GM12878 (cell line): ENCODE results near the gene TFAP2E. TPM values are rescaled to one million over a fixed set of nuclear protein-coding genes. Genes with fewer than 3 reads are reported as not detected.

Source experiments
- ATAC-seq: fragments of 200-7000 bp; cut with Tn5 transposase; 3 replicates; pipeline ENCODE4 v1.9.1; 2020; ENCODE audit warnings: mild to moderate bottlenecking, moderate library complexity
- BruUV-seq: library from RNA; stranded (reverse); fragments of 400-500 nt; replicated peaks from 2 replicates; lab custom pipeline; 2021; lab: Mats Ljungman, UMichigan
- CTCF ChIA-PET: fragments of 300-600 bp; sonication (Branson Sonifier 250); formaldehyde crosslinking; extraction: SDS; loops from one replicate; lab custom pipeline; 2021; ENCODE audit warnings: inconsistent platforms; lab: Yijun Ruan, JAX
- POLR2A ChIA-PET: fragments of 350-600 bp; formaldehyde crosslinking; extraction: SDS; loops from one replicate; lab custom pipeline; 2021; ENCODE audit warnings: inconsistent platforms; lab: Charles Lee
- RAD21 ChIA-PET: fragments of 300-600 bp; sonication (Branson Sonifier 250); formaldehyde crosslinking; loops from one replicate; lab custom pipeline; 2023; ENCODE audit warnings: antibody characterized with exemption; ENCODE audit not compliant: unreplicated experiment; lab: Charles Lee
- SMC1A ChIA-PET: fragments of 300-600 bp; sonication (Branson Sonifier 250); formaldehyde crosslinking; loops from one replicate; lab custom pipeline; 2023; ENCODE audit not compliant: unreplicated experiment, uncharacterized antibody; lab: Charles Lee
- DNase-seq: peaks from one replicate; pipeline ENCODE4 v3.0.0-alpha.2; 2011; ENCODE audit warnings: low read depth, low spot score
- FAIRE-seq: peaks from 3 replicates; lab custom pipeline; 2011; peaks lifted over from hg19 to GRCh38; lab: Jason Lieb, UNC
- H2AFZ ChIP-seq: 2 replicates; pipeline ENCODE4 v1.6.0; 2011; ENCODE audit warnings: low read depth, low read length, control low read depth; ENCODE audit not compliant: control insufficient read depth
- H3K27ac ChIP-seq: 2 replicates; pipeline ENCODE4 v1.5.1; 2011; ENCODE audit warnings: control low read depth; ENCODE audit not compliant: control insufficient read depth, insufficient read depth
- H3K27me3 ChIP-seq, 2 experiments: replicated peaks in 1 of 2; 2 replicates each; pipeline versions ENCODE4 v1.6.0 to v1.6.1; 2011; ENCODE audit warnings: low read length in 1 of 2; ENCODE audit not compliant: control insufficient read depth in 2 of 2, insufficient read depth in 2 of 2
- H3K36me3 ChIP-seq, 2 experiments: 2 replicates each; pipeline ENCODE4 v1.5.1; 2011; ENCODE audit warnings: low read length in 1 of 2; ENCODE audit not compliant: control insufficient read depth in 2 of 2, insufficient read depth in 2 of 2
- H3K4me1 ChIP-seq: 2 replicates; pipeline ENCODE4 v1.6.1; 2011; ENCODE audit warnings: mild to moderate bottlenecking, low read length, moderate library complexity, mixed read lengths; ENCODE audit not compliant: control insufficient read depth, insufficient read depth
- H3K4me2 ChIP-seq: 2 replicates; pipeline ENCODE4 v1.6.0; 2011; ENCODE audit warnings: control low read depth; ENCODE audit not compliant: control insufficient read depth, insufficient read depth
- H3K4me3 ChIP-seq: fragments of 200-600 bp; sonication (generic); 2 replicates; pipeline ENCODE4 v1.5.1; 2016
- H3K79me2 ChIP-seq: 2 replicates; pipeline ENCODE4 v1.6.0; 2011; ENCODE audit warnings: low read length; ENCODE audit not compliant: control insufficient read depth, insufficient read depth
- H3K9ac ChIP-seq: 2 replicates; pipeline ENCODE4 v1.8.0; 2011; ENCODE audit warnings: low read length, control low read depth, mixed read lengths; ENCODE audit not compliant: control insufficient read depth, insufficient read depth
- H3K9me3 ChIP-seq: replicated peaks from 3 replicates; pipeline ENCODE4 v1.5.1; 2011; ENCODE audit warnings: mild to moderate bottlenecking, low read length; ENCODE audit not compliant: control insufficient read depth, insufficient read depth
- H4K20me1 ChIP-seq: 2 replicates; pipeline ENCODE4 v1.6.0; 2011; ENCODE audit not compliant: control insufficient read depth, insufficient read depth
- SRF ChIP-seq, 2 experiments: IDR thresholded peaks; 2 replicates each; pipeline ENCODE4 v1.6.1; 2011; ENCODE audit warnings: low read depth in 2 of 2, low read length in 2 of 2, mild to moderate bottlenecking in 1 of 2, moderate library complexity in 1 of 2
- TARDBP ChIP-seq: IDR thresholded peaks from 2 replicates; pipeline ENCODE4 v1.6.1; 2016; ENCODE audit warnings: borderline replicate concordance
- WGBS: methylation state at CpG from one replicate; pipeline ENCODE4 v1.1.6; 2016; ENCODE audit warnings: low lambda C conversion rate; ENCODE audit not compliant: insufficient replicate concordance, insufficient coverage; ENCODE audit errors: missing lambda C conversion rate; 5-methylcytosine and 5-hydroxymethylcytosine counted together
- in situ Hi-C: fragments of 300-500 bp; cut with MboI; formaldehyde crosslinking; loops from 9 replicates; pipeline ENCODE4 v1.14.3; 2018; ENCODE audit warnings: mixed read lengths
- intact Hi-C: fragments of 100-400 bp; cut with micrococcal nuclease; formaldehyde crosslinking; loops from one replicate; pipeline ENCODE4 v1.14.2; 2022; ENCODE audit not compliant: unreplicated experiment
- polyA plus RNA-seq, 11 experiments: library from polyadenylated mRNA; depleted of rRNA in 4 of 11; unstranded in 6 of 11; stranded (reverse) in 5 of 11; fragments of >200 nt; fragmentation: Nextera tagmentation in 4 of 11; fragmentation: Illumina TruSeq in 1 of 11; extraction: Ambion mirVana in 4 of 11; extraction: Trizol in 1 of 11; gene quantifications; 1 replicate in 1 of 11; 2 replicates in 10 of 11; pipeline versions ENCODE4 v1.2.1 to v1.2.3, GENCODE V29; 2011 to 2016; ENCODE audit warnings: inconsistent platforms in 2 of 11, missing spikeins in 2 of 11, low read depth in 1 of 11
- total RNA-seq, 4 experiments: library from RNA; depleted of rRNA in 3 of 4; stranded (reverse); fragments of >200 nt in 3 of 4; fragmentation: Illumina TruSeq in 1 of 4; extraction: Trizol in 1 of 4; gene quantifications; 2 replicates each; pipeline versions ENCODE4 v1.2.1 to v1.2.3, GENCODE V29; 2013 to 2021
- TF ChIP-seq, protein P1 (sequence below): fragments of 450-650 bp; IDR thresholded peaks from 2 replicates; pipeline ENCODE4 v1.6.1; 2017; ENCODE audit warnings: low read depth, mild to moderate bottlenecking, moderate library complexity
- TF ChIP-seq, protein P2 (sequence below): fragments of 450-650 bp; IDR thresholded peaks from 2 replicates; pipeline ENCODE4 v1.6.1; 2018; ENCODE audit warnings: borderline replicate concordance, mild to moderate bottlenecking; ENCODE audit not compliant: partially characterized antibody
- TF ChIP-seq, protein P3 (sequence below): fragments of 450-650 bp; IDR thresholded peaks from 2 replicates; pipeline ENCODE4 v1.6.1; 2016; ENCODE audit warnings: mild to moderate bottlenecking
- TF ChIP-seq, protein P4 (sequence below): fragments of 450-650 bp; formaldehyde crosslinking; IDR thresholded peaks from 2 replicates; pipeline ENCODE4 v1.5.0; 2022; ENCODE audit warnings: mild to moderate bottlenecking, missing genetic modification characterization

TFAP2E gene
- total and polyA plus RNA-seq, 10 of the 15 experiments (the other 5 are each of a cell fraction or from before 2014, with no cell fraction given): 0.10 to 1.1 (median 0.43) TPM

DNA sequence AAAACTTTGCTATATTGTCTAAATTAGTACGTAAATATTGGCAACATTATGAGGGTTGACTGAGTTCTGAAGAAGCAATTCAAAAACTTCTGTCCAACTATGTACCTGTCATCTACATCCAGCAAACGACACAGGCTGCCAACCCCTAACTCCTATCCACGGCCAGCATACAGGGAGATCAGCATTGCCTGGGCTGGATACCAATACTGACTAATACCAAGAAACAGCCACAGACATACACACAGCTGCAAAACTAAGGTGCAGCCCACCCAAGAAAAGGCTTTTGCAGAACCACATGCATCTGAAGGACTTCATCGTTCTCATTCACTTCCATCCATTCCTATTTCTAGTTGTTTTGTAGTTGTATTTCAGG is 17.9 kb upstream of the TFAP2E start (continued):
- TF ChIP-seq, protein P1, sequence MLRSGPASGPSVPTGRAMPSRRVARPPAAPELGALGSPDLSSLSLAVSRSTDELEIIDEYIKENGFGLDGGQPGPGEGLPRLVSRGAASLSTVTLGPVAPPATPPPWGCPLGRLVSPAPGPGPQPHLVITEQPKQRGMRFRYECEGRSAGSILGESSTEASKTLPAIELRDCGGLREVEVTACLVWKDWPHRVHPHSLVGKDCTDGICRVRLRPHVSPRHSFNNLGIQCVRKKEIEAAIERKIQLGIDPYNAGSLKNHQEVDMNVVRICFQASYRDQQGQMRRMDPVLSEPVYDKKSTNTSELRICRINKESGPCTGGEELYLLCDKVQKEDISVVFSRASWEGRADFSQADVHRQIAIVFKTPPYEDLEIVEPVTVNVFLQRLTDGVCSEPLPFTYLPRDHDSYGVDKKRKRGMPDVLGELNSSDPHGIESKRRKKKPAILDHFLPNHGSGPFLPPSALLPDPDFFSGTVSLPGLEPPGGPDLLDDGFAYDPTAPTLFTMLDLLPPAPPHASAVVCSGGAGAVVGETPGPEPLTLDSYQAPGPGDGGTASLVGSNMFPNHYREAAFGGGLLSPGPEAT: no peak
- TF ChIP-seq, protein P2, sequence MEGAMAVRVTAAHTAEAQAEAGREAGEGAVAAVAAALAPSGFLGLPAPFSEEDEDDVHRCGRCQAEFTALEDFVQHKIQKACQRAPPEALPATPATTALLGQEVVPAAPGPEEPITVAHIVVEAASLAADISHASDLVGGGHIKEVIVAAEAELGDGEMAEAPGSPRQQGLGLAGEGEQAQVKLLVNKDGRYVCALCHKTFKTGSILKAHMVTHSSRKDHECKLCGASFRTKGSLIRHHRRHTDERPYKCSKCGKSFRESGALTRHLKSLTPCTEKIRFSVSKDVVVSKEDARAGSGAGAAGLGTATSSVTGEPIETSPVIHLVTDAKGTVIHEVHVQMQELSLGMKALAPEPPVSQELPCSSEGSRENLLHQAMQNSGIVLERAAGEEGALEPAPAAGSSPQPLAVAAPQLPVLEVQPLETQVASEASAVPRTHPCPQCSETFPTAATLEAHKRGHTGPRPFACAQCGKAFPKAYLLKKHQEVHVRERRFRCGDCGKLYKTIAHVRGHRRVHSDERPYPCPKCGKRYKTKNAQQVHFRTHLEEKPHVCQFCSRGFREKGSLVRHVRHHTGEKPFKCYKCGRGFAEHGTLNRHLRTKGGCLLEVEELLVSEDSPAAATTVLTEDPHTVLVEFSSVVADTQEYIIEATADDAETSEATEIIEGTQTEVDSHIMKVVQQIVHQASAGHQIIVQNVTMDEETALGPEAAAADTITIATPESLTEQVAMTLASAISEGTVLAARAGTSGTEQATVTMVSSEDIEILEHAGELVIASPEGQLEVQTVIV: no peak
- TF ChIP-seq TARDBP: no peak

DNA sequence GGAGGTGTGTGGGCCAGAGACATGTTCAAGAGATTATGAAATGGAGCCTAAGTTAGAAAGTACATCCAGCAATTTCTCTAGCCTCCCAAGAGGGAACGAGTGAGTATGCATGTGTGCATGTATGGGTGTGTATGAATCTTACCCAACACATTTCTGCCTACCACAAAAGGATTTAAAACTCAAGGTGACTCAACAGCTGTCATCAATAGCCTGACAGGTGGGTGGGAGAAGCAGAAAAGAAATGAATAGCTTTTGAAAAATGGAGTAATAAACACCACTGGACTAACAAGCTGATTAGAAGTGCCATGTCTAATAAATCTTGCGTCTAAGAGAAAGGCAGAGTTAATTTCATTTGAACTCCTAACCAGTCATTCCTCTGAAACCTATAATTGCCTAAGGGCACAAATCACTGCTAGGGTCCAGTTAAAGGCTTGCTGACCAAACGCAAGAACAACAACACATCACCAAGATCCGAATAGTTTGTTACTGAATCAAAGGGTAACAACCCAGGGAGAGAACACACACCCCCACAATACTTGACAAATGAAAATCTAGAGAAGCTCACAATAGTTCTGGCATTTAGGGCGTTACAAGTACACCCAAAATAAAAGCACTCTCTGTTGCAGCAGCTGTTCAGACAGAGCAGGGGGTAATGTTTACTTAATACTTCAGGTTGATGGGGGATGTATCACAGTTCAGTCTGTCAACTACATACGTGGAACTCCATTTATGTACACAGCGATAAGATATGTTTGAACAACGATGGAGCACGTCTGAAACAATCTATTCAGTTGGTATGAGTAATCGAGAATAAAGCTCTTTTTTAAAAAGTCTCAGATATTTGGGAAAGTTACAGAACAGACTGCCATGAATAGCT is 17.3 kb upstream of the TFAP2E start:
- ChIA-PET SMC1A (interaction anchor here (0.6 to 2.6 kb wide), 15 partner anchors 8 to 254 kb away, joined by 3 to 26 read pairs (median 6); partner anchors contain the start of gene CLSPN), CTCF (interaction anchor here (0.7 to 3.9 kb wide), 15 partner anchors 9 to 354 kb away, joined by 3 to 40 read pairs (median 5); no protein-coding TSS in a partner anchor), POLR2A (interaction anchor here (0.5 to 2.9 kb wide), 7 partner anchors 18 to 324 kb away, joined by 3 to 19 read pairs (median 6); partner anchors contain the start of gene CLSPN), RAD21 (interaction anchor here (1.0 to 4.6 kb wide), 8 partner anchors 9 to 160 kb away, joined by 3 to 35 read pairs (median 5); no protein-coding TSS in a partner anchor)
- Histone ChIP-seq H3K27me3 (no peaks in the 10 kb centered on the region), H3K79me2 (peaks cover 44% of the 10 kb centered on the region), H3K27ac (no peak overlapping the region), H2AFZ (no peak overlapping the region), H3K4me2 (peak overlapping the region; percentile 90), H3K4me3 (peak overlapping the region; percentile 67), H4K20me1 (no peaks in the 10 kb centered on the region), H3K36me3 (peaks cover 0 to 5% of the 10 kb centered on the region in 2 experiments; a peak in 3 of 4 replicates), H3K9me3 (no peaks in the 10 kb centered on the region), H3K4me1 (peaks cover 10% of the 10 kb centered on the region), H3K9ac (no peak overlapping the region; the same call in 1 of the 2 replicates)
- 82% methylated on average over 10 of the region's 10 CpGs for WGBS
- intact Hi-C loops: loop anchor here (2.0 kb wide), 1 partner anchor 17 kb away; no protein-coding TSS in a partner anchor
- FAIRE-seq (peak; percentile 74), ATAC-seq (no peak), DNase-seq (no peak)
- in situ Hi-C loops: no loop called here
- BruUV-seq: TSS peak; percentile 49
- TF ChIP-seq, protein P3, sequence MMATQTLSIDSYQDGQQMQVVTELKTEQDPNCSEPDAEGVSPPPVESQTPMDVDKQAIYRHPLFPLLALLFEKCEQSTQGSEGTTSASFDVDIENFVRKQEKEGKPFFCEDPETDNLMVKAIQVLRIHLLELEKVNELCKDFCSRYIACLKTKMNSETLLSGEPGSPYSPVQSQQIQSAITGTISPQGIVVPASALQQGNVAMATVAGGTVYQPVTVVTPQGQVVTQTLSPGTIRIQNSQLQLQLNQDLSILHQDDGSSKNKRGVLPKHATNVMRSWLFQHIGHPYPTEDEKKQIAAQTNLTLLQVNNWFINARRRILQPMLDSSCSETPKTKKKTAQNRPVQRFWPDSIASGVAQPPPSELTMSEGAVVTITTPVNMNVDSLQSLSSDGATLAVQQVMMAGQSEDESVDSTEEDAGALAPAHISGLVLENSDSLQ: 0 out of 2 replicates have a peak, but pooled peaks have one; percentile 18
- TF ChIP-seq, protein P4, sequence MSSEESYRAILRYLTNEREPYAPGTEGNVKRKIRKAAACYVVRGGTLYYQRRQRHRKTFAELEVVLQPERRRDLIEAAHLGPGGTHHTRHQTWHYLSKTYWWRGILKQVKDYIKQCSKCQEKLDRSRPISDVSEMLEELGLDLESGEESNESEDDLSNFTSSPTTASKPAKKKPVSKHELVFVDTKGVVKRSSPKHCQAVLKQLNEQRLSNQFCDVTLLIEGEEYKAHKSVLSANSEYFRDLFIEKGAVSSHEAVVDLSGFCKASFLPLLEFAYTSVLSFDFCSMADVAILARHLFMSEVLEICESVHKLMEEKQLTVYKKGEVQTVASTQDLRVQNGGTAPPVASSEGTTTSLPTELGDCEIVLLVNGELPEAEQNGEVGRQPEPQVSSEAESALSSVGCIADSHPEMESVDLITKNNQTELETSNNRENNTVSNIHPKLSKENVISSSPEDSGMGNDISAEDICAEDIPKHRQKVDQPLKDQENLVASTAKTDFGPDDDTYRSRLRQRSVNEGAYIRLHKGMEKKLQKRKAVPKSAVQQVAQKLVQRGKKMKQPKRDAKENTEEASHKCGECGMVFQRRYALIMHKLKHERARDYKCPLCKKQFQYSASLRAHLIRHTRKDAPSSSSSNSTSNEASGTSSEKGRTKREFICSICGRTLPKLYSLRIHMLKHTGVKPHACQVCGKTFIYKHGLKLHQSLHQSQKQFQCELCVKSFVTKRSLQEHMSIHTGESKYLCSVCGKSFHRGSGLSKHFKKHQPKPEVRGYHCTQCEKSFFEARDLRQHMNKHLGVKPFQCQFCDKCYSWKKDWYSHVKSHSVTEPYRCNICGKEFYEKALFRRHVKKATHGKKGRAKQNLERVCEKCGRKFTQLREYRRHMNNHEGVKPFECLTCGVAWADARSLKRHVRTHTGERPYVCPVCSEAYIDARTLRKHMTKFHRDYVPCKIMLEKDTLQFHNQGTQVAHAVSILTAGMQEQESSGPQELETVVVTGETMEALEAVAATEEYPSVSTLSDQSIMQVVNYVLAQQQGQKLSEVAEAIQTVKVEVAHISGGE (CRISPR knock-in tag): no peak
- no peak for TF ChIP-seq SRF (IDR thresholded peaks at IDR 0.05; ENCODE audit: low read depth in 2 of 2, low read length in 2 of 2)
